K562 (cell line): Measurements from ENCODE around the gene PON3. TPM values are rescaled to one million over a fixed set of nuclear protein-coding genes. Genes with fewer than 3 reads are reported as not detected.

Source experiments
- ATAC-seq: fragments of 200-7000 bp; cut with Tn5 transposase; 3 replicates; pipeline ENCODE4 v1.9.1; 2020; ENCODE audit warnings: moderate library complexity
- BruUV-seq: library from RNA; stranded (reverse); fragments of 400-500 nt; replicated peaks from 2 replicates; lab custom pipeline; 2021; lab: Mats Ljungman, UMichigan
- CTCF ChIA-PET: fragments of 300-600 bp; formaldehyde crosslinking; extraction: SDS; loops from one replicate; lab custom pipeline; 2021; ENCODE audit warnings: low intra/inter-chr PET ratio; lab: Yijun Ruan, JAX
- POLR2A ChIA-PET: fragments of 300-600, 350-650 bp; sonication (Branson Sonifier 250); formaldehyde crosslinking; extraction: SDS; loops from one replicate; lab custom pipeline; 2021; ENCODE audit warnings: antibody characterized with exemption, inconsistent platforms; lab: Yijun Ruan, JAX
- DNase-seq, 4 experiments: peaks; one replicate each; pipeline versions ENCODE4 v3.0.0 to v3.0.0-alpha.2; 2011 to 2018; ENCODE audit warnings: low spot score in 3 of 4, mixed read lengths in 3 of 4; ENCODE audit errors: extremely low read depth in 1 of 4
- FAIRE-seq: peaks from 2 replicates; lab custom pipeline; 2011; peaks lifted over from hg19 to GRCh38; lab: Jason Lieb, UNC
- H2AFZ ChIP-seq: 2 replicates; pipeline ENCODE4 v1.6.0; 2011; ENCODE audit warnings: low read depth, low read length, control low read depth, inconsistent platforms
- H3K27ac ChIP-seq: fragments of 200-600 bp; 3 replicates; pipeline ENCODE4 v1.8.0; 2011; ENCODE audit warnings: low read depth, mild to moderate bottlenecking, control low read depth, inconsistent platforms, low read length, moderate library complexity, mixed read lengths; ENCODE audit errors: extremely low read depth
- H3K27me3 ChIP-seq, 2 experiments: fragments of 300-600 bp in 1 of 2; 2 replicates in 1 of 2; 3 replicates in 1 of 2; pipeline versions ENCODE4 v1.6.0 to v1.8.0; 2011; ENCODE audit warnings: inconsistent platforms in 2 of 2, low read length in 2 of 2, mild to moderate bottlenecking in 1 of 2, mixed read lengths in 1 of 2, moderate library complexity in 1 of 2; ENCODE audit not compliant: control insufficient read depth in 2 of 2, insufficient read depth in 2 of 2
- H3K36me3 ChIP-seq: fragments of 300-600 bp; 3 replicates; pipeline ENCODE4 v1.8.0; 2011; ENCODE audit warnings: mild to moderate bottlenecking, low read length, inconsistent platforms; ENCODE audit not compliant: control insufficient read depth, insufficient read depth
- H3K4me1 ChIP-seq, 2 experiments: fragments of 200-600 bp in 1 of 2; replicated peaks in 1 of 2; 2 replicates in 1 of 2; 3 replicates in 1 of 2; pipeline versions ENCODE4 v1.5.1 to v1.8.0; 2011; ENCODE audit warnings: inconsistent platforms in 2 of 2, low read length in 2 of 2, mild to moderate bottlenecking in 1 of 2, mixed read lengths in 1 of 2, moderate library complexity in 1 of 2; ENCODE audit not compliant: control insufficient read depth in 2 of 2, insufficient read depth in 2 of 2
- H3K4me2 ChIP-seq: 2 replicates; pipeline ENCODE4 v1.6.1; 2011; ENCODE audit warnings: low read length, control low read depth, inconsistent platforms, mixed read lengths; ENCODE audit not compliant: insufficient read depth
- H3K4me3 ChIP-seq: fragments of 200-600 bp; sonication (generic), shearing (Covaris generic); 2 replicates; pipeline ENCODE4 v1.5.1; 2016; ENCODE audit warnings: control low read depth, inconsistent platforms
- H3K79me2 ChIP-seq: fragments of 200-600 bp; 3 replicates; pipeline ENCODE4 v1.8.0; 2011; ENCODE audit warnings: low read length, inconsistent platforms; ENCODE audit not compliant: control insufficient read depth, insufficient read depth
- H3K9ac ChIP-seq, 2 experiments: 2 replicates each; pipeline versions ENCODE4 v1.6.0 to v1.6.1; 2011; ENCODE audit warnings: low read depth in 2 of 2, low read length in 2 of 2, control low read depth in 1 of 2, inconsistent platforms in 1 of 2, mild to moderate bottlenecking in 1 of 2, mixed read lengths in 1 of 2; ENCODE audit not compliant: insufficient read depth in 1 of 2
- H3K9me1 ChIP-seq: one replicate; pipeline ENCODE4 v1.6.0; 2011; ENCODE audit warnings: inconsistent platforms, mild to moderate bottlenecking, low read length, moderate library complexity; ENCODE audit not compliant: control insufficient read depth, insufficient read depth
- H3K9me3 ChIP-seq: replicated peaks from 2 replicates; pipeline ENCODE4 v1.5.1; 2011; ENCODE audit warnings: low read depth, low read length, inconsistent platforms; ENCODE audit not compliant: control insufficient read depth, insufficient read depth
- H4K20me1 ChIP-seq: replicated peaks from 2 replicates; pipeline ENCODE4 v1.6.1; 2011; ENCODE audit warnings: low read length, inconsistent platforms, mixed read lengths; ENCODE audit not compliant: control insufficient read depth, insufficient read depth
- CBFA2T2 ChIP-seq: fragments of 450-650 bp; conservative IDR thresholded peaks from 2 replicates; pipeline ENCODE4 v1.6.1; 2017; ENCODE audit warnings: mild to moderate bottlenecking
- CBFA2T3 ChIP-seq: fragments of 450-650 bp; IDR thresholded peaks from 2 replicates; pipeline ENCODE4 v1.6.1; 2017
- CEBPB ChIP-seq: fragments of 450-650 bp; IDR thresholded peaks from 2 replicates; pipeline ENCODE4 v1.6.1; 2016; ENCODE audit warnings: missing genetic modification characterization, missing compliant biosample characterization
- CHD1 ChIP-seq: fragments of 200-600 bp; sonication (generic); IDR thresholded peaks from one replicate; pipeline ENCODE4 v1.6.1; 2012; ENCODE audit warnings: mild to moderate bottlenecking, moderate library complexity, low read length, inconsistent platforms
- CREM ChIP-seq: IDR thresholded peaks from 2 replicates; pipeline ENCODE4 v1.6.1; 2014; ENCODE audit warnings: antibody characterized with exemption, low read depth
- EHMT2 ChIP-seq: fragments of 450-650 bp; IDR thresholded peaks from 2 replicates; pipeline ENCODE4 v1.6.1; 2018; ENCODE audit warnings: antibody characterized with exemption
- JUNB ChIP-seq: fragments of 450-650 bp; formaldehyde crosslinking; conservative IDR thresholded peaks from 2 replicates; pipeline ENCODE4 v1.4.0; 2020; ENCODE audit warnings: mild to moderate bottlenecking
- KAT2B ChIP-seq: IDR thresholded peaks from one replicate; pipeline ENCODE4 v1.6.1; 2012; ENCODE audit warnings: low read depth, mild to moderate bottlenecking, control low read depth, inconsistent platforms, low read length, moderate library complexity
- MEIS2 ChIP-seq: fragments of 450-650 bp; IDR thresholded peaks from 2 replicates; pipeline ENCODE4 v1.6.1; 2014; ENCODE audit warnings: mild to moderate bottlenecking; ENCODE audit not compliant: partially characterized antibody
- MYNN ChIP-seq, 2 experiments: sonication (generic); formaldehyde crosslinking in 1 of 2; IDR thresholded peaks; 2 replicates each; pipeline versions ENCODE4 v1.5.0 to v1.6.1; 2016 to 2020; ENCODE audit warnings: antibody characterized with exemption in 1 of 2, missing genetic modification reagents in 1 of 2
- YBX1 ChIP-seq: fragments of 450-650 bp; IDR thresholded peaks from 2 replicates; pipeline ENCODE4 v1.7.1; 2016; ENCODE audit warnings: mild to moderate bottlenecking
- ZNF175 ChIP-seq: fragments of 200-800 bp; sonication (Bioruptor generic); IDR thresholded peaks from 2 replicates; pipeline ENCODE4 v1.6.1; 2016; ENCODE audit warnings: low read depth, mild to moderate bottlenecking, missing genetic modification characterization, missing compliant biosample characterization
- ZNF766 ChIP-seq: fragments of 200-800 bp; sonication (Bioruptor generic); conservative IDR thresholded peaks from 2 replicates; pipeline ENCODE4 v1.6.1; 2016; ENCODE audit warnings: missing genetic modification characterization, missing compliant biosample characterization
- WGBS: fragments of 100-300 bp; shearing (Covaris generic); methylation state at CpG from one replicate; pipeline ENCODE4 v1.1.6; 2016; ENCODE audit warnings: low coverage, mixed read lengths; ENCODE audit not compliant: insufficient coverage; ENCODE audit errors: missing lambda C conversion rate; 5-methylcytosine and 5-hydroxymethylcytosine counted together
- in situ Hi-C: fragments of 300-500 bp; cut with MboI; formaldehyde crosslinking; loops from 4 replicates; pipeline ENCODE4 v1.15.0; 2018; ENCODE audit warnings: inconsistent platforms, mixed read lengths
- intact Hi-C: fragments of 100-400 bp; cut with micrococcal nuclease; formaldehyde crosslinking; loops from 2 replicates; pipeline ENCODE4 v1.14.2; 2022
- polyA plus RNA-seq, 8 experiments: library from polyadenylated mRNA; depleted of rRNA in 4 of 8; stranded (reverse) in 5 of 8; unstranded in 3 of 8; fragments of >200 nt; fragmentation: Nextera tagmentation in 2 of 8; fragmentation: Illumina TruSeq in 1 of 8; extraction: Ambion mirVana in 2 of 8; extraction: Trizol in 1 of 8; gene quantifications; 2 replicates each; pipeline versions ENCODE4 v1.2.1 to v1.2.3, GENCODE V29; 2011 to 2014; ENCODE audit warnings: inconsistent platforms in 1 of 8, missing spikeins in 1 of 8
- total RNA-seq, 7 experiments: library from RNA; depleted of rRNA in 6 of 7; stranded (reverse); fragments of >200 nt in 6 of 7; fragmentation: Illumina TruSeq in 2 of 7; extraction: Trizol in 2 of 7; gene quantifications; 2 replicates each; pipeline versions ENCODE4 v1.2.1 to v1.2.3, GENCODE V29; 2011 to 2021; ENCODE audit warnings: low replicate concordance in 1 of 7
- TF ChIP-seq, protein P1 (sequence below): sonication (generic); formaldehyde crosslinking; IDR thresholded peaks from 2 replicates; pipeline ENCODE4 v1.8.1; 2023; ENCODE audit warnings: mild to moderate bottlenecking, missing genetic modification reagents

The PON3 gene
- total and polyA plus RNA-seq, 9 of the 15 experiments (the other 6 are each of a cell fraction or from before 2014, with no cell fraction given): 0.15 to 0.38 (median 0.18) TPM; not detected in 6

DNA sequence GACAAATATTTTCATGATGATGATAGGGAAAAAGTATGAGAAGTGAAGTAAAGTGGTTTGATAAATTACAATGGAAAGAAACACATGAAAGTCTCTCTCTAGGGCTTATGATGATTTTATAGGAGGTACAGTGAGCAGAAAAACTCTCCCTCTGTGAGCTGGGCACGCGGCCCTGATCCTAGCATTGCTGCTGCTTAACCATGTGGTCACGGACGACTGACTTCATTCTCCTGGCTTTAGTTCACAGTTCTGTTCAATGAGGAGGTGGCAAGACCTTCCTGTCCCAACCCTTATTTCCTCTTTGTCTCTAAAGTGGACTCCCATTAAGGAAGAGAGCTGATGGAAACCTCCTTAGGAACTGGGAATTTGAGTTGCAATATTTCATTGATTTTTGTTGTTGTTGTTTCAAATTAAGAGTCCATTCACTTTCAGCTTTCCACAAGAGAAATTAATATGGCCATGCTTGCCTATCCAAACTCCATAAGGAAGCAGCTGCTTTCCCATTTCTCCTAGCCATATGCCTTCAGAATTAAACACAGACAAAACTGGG, 8.2 kb upstream of the PON3 start:
- DNase-seq: no peak
- Histone ChIP-seq H3K9ac (no peak overlapping the region), H3K27ac (no peak overlapping the region), H3K4me3 (no peak overlapping the region), H2AFZ (no peak overlapping the region)
- TF ChIP-seq EHMT2: no peak
- TF ChIP-seq MYNN (IDR thresholded peaks at IDR 0.05): peak; percentile 74; the same call in 1 of the 2 replicates
- TF ChIP-seq MYNN (CRISPR knock-in tag; IDR thresholded peaks at IDR 0.05): no peak
- TF ChIP-seq, all 486 proteins: peak for 1
- ChIA-PET CTCF (no interaction called here), POLR2A (interaction anchor here (0.8 kb wide), 1 partner anchor 9 kb away, joined by 3 read pairs; the partner anchor contains the start of gene PON3)
- no peaks in the 10 kb centered on the region for H3K4me1 ChIP-seq
- ATAC-seq: no peak
- H3K9me1 ChIP-seq: no peaks in the 10 kb centered on the region
- no peaks in the 10 kb centered on the region for H3K79me2 ChIP-seq
- in situ Hi-C loops (no loop called here), intact Hi-C loops (no loop called here)
- no peak overlapping the region for H3K4me2 ChIP-seq
- no peaks in the 10 kb centered on the region for H3K27me3 ChIP-seq
- no peak for FAIRE-seq
- peaks cover 8% of the 10 kb centered on the region; the same call in 2 of the 3 replicates for H3K36me3 ChIP-seq
- H3K9me3 ChIP-seq: no peaks in the 10 kb centered on the region
- no peaks in the 10 kb centered on the region for H4K20me1 ChIP-seq
- BruUV-seq: no TSS peak
- whole genome bisulfite sequencing: 81% methylated on average over 4 of the region's 4 CpGs

DNA sequence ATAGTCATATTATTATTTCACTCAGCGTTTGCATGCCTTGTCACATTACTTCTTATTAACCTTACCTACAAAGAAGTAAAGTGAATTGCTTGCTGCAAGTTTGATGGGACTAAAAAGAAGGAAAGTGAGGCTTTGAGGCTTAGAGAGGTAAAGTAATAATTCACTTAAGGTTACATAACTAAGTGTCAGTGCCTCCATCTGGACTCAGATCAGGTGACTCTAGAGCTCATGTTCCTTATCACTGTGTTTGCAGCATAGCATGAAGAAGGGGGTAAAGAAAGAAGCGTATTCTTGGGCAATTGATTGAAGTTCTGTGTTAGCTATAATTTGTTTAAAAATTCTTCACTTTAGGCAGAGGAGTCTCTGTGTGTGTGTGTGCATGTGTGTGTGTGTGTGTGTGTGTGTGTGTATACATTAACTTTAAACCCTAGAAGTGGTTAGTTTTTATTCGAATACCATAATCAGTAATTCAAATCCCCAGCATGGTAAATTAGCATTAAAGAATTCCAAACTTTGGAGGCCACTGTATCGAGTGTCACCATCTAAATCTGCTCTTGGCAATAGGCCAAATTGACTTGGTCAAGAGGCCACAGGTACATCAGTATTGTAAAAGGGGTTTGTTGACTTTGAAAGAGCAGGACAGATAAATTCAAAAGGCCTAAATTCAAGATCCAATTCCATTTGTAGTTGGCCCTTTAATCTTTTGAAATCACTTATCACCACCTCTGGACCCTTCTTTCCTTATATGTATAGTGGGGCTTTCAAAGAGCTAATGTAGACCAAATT, 2.2 kb upstream of the PON3 start:
- H3K27me3 ChIP-seq: peaks cover 8 to 22% of the 10 kb centered on the region in 2 experiments; a peak in 4 of 5 replicates
- no peaks in the 10 kb centered on the region for H3K9me3 ChIP-seq
- ATAC-seq: no peak
- 2% methylated on average over 4 of the region's 4 CpGs for WGBS
- no peak overlapping the region for H3K27ac ChIP-seq
- ChIA-PET POLR2A (no interaction called here), CTCF (no interaction called here)
- H3K4me1 ChIP-seq: peaks cover 0 to 8% of the 10 kb centered on the region in 2 experiments; a peak in 3 of 5 replicates
- BruUV-seq: no TSS peak
- in situ Hi-C loops (no loop called here), intact Hi-C loops (no loop called here)
- no peak overlapping the region for H2AFZ ChIP-seq
- no peak overlapping the region for H3K4me2 ChIP-seq
- H3K36me3 ChIP-seq: no peaks in the 10 kb centered on the region
- no peaks in the 10 kb centered on the region for H3K79me2 ChIP-seq
- no peak overlapping the region for H3K4me3 ChIP-seq
- FAIRE-seq: no peak
- H3K9me1 ChIP-seq: no peaks in the 10 kb centered on the region
- H3K9ac ChIP-seq: no peak overlapping the region
- peak in 1 of 4 experiments; percentile 18 for DNase-seq
- no peaks in the 10 kb centered on the region for H4K20me1 ChIP-seq
- TF ChIP-seq CEBPB (peak; percentile 45; the same call in 1 of the 2 replicates), CBFA2T3 (peak; percentile 49), YBX1 (no peak), ZNF175 (no peak), KAT2B (no peak), MEIS2 (peak; percentile 71), CHD1 (no peak), CBFA2T2 (peak; percentile 36), CREM (no peak), ZNF766 (CRISPR knock-in tag) (no peak), JUNB (CRISPR knock-in tag) (no peak)
- TF ChIP-seq, protein P1, sequence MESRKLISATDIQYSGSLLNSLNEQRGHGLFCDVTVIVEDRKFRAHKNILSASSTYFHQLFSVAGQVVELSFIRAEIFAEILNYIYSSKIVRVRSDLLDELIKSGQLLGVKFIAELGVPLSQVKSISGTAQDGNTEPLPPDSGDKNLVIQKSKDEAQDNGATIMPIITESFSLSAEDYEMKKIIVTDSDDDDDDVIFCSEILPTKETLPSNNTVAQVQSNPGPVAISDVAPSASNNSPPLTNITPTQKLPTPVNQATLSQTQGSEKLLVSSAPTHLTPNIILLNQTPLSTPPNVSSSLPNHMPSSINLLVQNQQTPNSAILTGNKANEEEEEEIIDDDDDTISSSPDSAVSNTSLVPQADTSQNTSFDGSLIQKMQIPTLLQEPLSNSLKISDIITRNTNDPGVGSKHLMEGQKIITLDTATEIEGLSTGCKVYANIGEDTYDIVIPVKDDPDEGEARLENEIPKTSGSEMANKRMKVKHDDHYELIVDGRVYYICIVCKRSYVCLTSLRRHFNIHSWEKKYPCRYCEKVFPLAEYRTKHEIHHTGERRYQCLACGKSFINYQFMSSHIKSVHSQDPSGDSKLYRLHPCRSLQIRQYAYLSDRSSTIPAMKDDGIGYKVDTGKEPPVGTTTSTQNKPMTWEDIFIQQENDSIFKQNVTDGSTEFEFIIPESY (CRISPR knock-in tag): no peak
